H54 (cell line): ENCODE results near the gene PARS2.

Experiments used
- DNase-seq: peaks from one replicate; pipeline ENCODE4 v3.0.0; 2011; ENCODE audit warnings: low spot score, mixed read lengths; ENCODE audit not compliant: insufficient read length
- FAIRE-seq: peaks from 3 replicates; lab custom pipeline; 2011; peaks lifted over from hg19 to GRCh38; lab: Jason Lieb, UNC
- POLR2A ChIP-seq: IDR thresholded peaks from 2 replicates; pipeline ENCODE4 v1.6.1; 2011; ENCODE audit warnings: low read depth, mild to moderate bottlenecking, low read length

PARS2 gene

DNA sequence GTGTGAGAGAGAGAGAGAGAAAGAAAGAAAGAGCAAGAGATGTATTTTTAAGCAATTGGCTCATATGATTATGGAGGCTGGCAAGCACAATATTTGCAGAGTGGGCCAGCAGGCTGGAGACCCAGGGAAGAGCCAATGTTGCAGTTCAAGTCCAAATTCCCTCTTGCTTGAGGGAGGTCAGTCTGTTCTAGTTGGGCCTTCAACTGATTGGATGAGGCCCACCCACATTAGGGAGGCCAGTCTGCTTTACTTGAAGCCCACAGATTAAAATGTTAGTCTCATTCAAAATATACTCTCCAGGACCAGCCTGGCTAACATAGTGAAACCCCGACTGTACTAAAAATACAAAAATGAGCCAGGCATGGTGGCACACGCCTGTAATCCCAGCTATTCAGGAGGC is 8.6 kb upstream of the PARS2 start:
- TF ChIP-seq POLR2A: no peak
- FAIRE-seq: no peak
- no peak for DNase-seq

DNA sequence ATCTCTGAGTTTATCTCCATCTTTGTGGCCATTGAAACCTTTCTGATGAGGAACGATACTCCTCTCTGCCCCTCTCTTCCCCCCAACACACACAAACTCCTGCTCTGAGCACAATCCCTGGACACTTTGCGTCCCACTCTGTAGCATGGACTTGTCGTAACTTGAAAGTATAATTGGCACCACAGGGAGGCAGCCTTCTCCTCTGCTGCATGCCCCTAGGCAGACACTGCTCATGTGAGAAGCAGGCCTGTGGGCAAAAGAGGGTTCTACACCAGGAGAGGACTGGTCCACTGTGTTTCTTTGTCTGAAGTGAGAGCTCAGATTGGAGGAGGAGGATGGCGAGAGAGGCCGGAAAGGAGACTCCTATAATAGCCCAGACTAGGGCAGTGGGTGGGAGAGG is 3.8 kb upstream of the PARS2 start:
- no peak for TF ChIP-seq POLR2A
- DNase-seq (no peak), FAIRE-seq (no peak)

GRCh38 chr1:54767526-54767925 is 3.2 kb upstream of the PARS2 start:
- FAIRE-seq: no peak
- no peak for DNase-seq
- no peak for TF ChIP-seq POLR2A

DNA sequence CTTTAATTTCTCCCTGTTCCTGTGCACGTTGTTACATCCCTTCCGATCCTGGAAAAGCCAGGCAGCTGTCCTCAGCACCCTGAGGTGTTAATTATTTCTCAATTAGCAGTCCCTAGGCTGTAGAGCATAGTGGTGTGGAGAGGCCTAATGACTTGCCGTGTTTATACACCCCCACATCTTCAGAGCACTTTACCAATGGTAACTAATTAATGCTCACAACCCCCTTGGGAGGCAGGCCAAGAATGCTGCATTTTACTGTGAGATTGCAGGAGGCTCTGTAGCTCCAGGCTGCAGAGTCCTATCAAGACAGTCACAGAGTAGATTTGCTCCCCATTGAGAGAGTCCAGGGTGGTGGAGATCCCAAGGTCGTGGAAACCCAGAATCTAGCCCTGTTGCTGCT is 2.4 kb upstream of the PARS2 start:
- FAIRE-seq: no peak
- DNase-seq: no peak
- TF ChIP-seq POLR2A: no peak

- TF ChIP-seq POLR2A: no peak
- no peak for DNase-seq
- FAIRE-seq: no peak
Measured at GRCh38 chr1:54764922-54765561, 719 bp upstream of the PARS2 start.

GRCh38 chr1:54763816-54764132 is 549 bp downstream of the PARS2 start:
- DNase-seq: no peak
- FAIRE-seq: no peak

DNA sequence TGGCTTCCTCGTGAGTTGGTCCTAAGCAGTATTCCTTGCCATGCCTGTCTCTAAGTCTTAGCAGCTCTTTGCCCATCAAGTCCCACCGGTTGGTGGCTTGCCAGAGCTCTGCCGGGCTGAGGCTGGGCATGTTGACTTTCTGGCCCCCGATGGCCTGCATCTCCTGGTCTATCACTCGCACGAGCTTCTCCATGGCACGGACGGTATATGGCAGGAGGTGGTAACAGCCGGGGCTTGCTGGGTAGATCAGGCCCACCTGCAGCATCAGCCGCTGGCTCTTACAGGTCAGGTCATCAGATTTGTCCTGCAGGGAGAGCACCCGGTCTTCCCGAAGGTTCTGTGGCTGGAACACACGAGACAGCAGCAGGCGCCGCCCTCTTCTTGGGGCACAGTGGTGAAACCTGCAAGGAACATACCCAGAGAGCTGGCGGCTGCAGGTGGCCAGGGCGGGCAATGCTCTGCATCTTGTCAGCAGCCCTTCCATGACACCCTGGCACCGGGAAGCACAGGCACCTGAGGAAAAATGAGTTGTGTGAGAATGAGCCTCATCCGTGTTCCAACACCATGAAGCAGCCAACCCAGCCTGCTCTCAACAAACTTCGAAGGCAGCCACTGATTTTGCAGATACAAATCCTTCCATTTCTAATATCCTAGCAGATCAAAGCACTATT is 5.5 kb downstream of the PARS2 start:
- FAIRE-seq (no peak), DNase-seq (no peak)
- no peak for TF ChIP-seq POLR2A

More at GRCh38 chr1:54763816-54764132, 549 bp downstream of the PARS2 start:
- no peak for TF ChIP-seq POLR2A

GRCh38 chr1:54757833-54758232 is 6.5 kb downstream of the PARS2 start:
- DNase-seq (no peak), FAIRE-seq (no peak)
- TF ChIP-seq POLR2A: no peak

DNA sequence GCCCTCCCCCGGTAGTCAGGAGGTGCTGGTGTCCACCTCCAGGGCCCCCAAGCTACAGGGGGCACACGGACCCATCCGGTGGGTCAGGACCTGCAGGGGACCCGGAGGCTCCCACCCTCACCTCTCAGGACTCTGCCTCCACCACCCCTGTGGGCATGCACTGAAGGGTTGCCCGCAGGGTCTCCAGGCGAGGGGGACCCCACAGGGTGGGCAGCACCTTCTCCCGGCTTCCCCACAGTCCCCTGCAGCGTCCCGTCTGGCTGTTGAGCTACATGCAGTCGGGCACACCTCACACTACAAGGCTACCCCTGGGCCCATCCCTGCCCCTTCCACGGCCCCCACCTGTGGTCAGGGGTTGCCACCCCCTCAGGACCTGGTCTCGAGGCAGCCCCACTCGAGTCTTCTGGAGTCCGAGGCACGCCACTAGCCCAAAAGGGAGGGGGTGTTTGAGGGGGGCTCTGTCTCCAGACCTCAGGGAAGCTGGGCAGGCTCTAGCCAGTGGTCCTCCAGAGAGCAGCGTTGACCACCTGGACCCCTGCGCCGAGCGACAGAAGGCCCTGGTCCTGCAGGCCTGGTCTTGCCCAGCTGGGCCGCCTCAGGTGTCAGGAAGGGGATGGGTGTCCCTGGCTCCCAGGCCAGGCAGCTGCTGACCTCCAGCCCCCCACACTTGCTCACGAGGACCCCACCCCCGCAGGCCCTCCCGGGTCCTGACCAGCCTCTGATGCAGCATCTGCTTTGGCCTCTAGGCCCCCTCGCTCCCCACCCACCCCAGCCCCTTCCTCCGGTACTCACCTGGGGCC is 9.6 kb downstream of the PARS2 start:
- no peak for TF ChIP-seq POLR2A
- FAIRE-seq (no peak), DNase-seq (no peak)

- FAIRE-seq (no peak), DNase-seq (no peak)
- no peak for TF ChIP-seq POLR2A
Measured at GRCh38 chr1:54754045-54754444, 10.3 kb downstream of the PARS2 start.

DNA sequence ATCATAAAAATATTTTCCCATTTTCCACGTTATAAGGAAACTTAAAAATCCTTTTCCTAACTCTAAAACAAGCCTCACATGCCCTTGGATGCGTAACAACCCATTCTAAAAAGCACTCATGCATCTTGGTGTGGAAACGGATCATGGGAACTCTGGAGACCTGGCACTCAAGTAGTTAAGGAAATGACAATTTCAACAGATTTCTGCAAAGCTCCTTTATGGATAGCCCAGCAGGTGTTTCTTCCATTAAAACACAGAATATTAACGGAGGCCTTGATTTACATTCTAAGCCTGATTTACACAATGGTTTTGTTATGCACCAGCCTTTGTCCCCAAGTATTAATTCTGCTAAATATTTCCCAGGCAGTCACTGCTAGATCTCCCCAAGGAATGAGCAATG is 12.9 kb downstream of the PARS2 start:
- no peak for DNase-seq
- FAIRE-seq: no peak
- TF ChIP-seq POLR2A: no peak

- FAIRE-seq (no peak), DNase-seq (no peak)
- no peak for TF ChIP-seq POLR2A
Measured at GRCh38 chr1:54750596-54750995, 13.7 kb downstream of the PARS2 start.

GRCh38 chr1:54748094-54748835 is 16.1 kb downstream of the PARS2 start:
- TF ChIP-seq POLR2A: no peak
- DNase-seq: no peak
- no peak for FAIRE-seq

- no peak for DNase-seq
- TF ChIP-seq POLR2A: no peak
- no peak for FAIRE-seq
Measured at GRCh38 chr1:54745864-54746263, 18.5 kb downstream of the PARS2 start.

DNA sequence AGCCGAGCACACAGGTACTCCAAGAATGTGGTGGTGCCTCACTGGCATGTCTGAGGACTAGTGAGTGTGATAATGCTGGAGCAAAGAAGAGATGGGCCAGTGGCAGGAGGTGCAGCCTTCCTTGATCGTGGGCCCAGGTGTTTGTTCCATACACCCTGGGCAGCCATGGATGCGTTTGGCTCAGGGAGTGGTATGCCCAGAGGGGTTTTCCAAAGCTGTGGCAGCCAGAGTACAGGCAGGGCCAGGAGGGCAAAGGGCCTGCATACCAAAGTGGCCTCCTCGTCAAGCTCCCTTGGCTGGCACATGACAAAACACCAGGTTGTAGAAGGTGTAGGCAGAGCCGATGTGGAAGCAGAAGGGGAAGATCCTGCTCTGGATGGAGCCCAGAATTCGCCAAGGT is 19.0 kb downstream of the PARS2 start:
- FAIRE-seq: no peak
- no peak for DNase-seq
- no peak for TF ChIP-seq POLR2A
